ENCODE measurements around the gene ZNF318.
"Not testable (repeated sequence)": the region's sequence is repeated elsewhere in the genome, so short reads cannot be mapped to it uniquely, and the experiment has no call there.

Gene ZNF318

GRCh38 chr6:43369174-43370002, at the start of gene ZNF318:
Gene ZNF318 (minus strand): TSS chr6:43369647. CDS start chr6:43369365, 282 bp downstream.
- DNase-seq: peak; percentile 44 to 97 (median 93)

GRCh38 chr6:43416935-43417334, 47.5 kb upstream of the ZNF318 start:
- no peak for DNase-seq

- DNase-seq: not testable (repeated sequence)
Observed at GRCh38 chr6:43415275-43415674, 45.8 kb upstream of the ZNF318 start.

GRCh38 chr6:43413002-43413401, 43.6 kb upstream of the ZNF318 start:
- DNase-seq: no peak

GRCh38 chr6:43412541-43412940, 43.1 kb upstream of the ZNF318 start:
- DNase-seq: no peak

- not testable (repeated sequence) for DNase-seq
Observed at GRCh38 chr6:43410776-43411175, 41.3 kb upstream of the ZNF318 start.

GRCh38 chr6:43408259-43408658, 38.8 kb upstream of the ZNF318 start:
- DNase-seq: no peak

- no peak for DNase-seq
Observed at GRCh38 chr6:43407296-43407695, 37.8 kb upstream of the ZNF318 start.

- no peak for DNase-seq
Observed at GRCh38 chr6:43405354-43405753, 35.9 kb upstream of the ZNF318 start.

- DNase-seq: no peak
Observed at GRCh38 chr6:43402820-43403219, 33.4 kb upstream of the ZNF318 start.

GRCh38 chr6:43401730-43402129, 32.3 kb upstream of the ZNF318 start:
- DNase-seq: no peak

- DNase-seq: no peak
Observed at GRCh38 chr6:43399932-43400487, 30.6 kb upstream of the ZNF318 start.

GRCh38 chr6:43396408-43397149, 27.1 kb upstream of the ZNF318 start:
- no peak for DNase-seq

GRCh38 chr6:43395776-43396175, 26.3 kb upstream of the ZNF318 start:
- peak in 9 of 14 donors; percentile 2 to 45 (median 4) for DNase-seq

- DNase-seq: no peak
Observed at GRCh38 chr6:43394982-43395381, 25.5 kb upstream of the ZNF318 start.

- DNase-seq: peak in 1 of 14 donors; percentile 2
Observed at GRCh38 chr6:43393602-43394001, 24.2 kb upstream of the ZNF318 start.

GRCh38 chr6:43393133-43393532, 23.7 kb upstream of the ZNF318 start:
- not testable (repeated sequence) for DNase-seq

GRCh38 chr6:43391440-43392031, 22.1 kb upstream of the ZNF318 start:
- DNase-seq: no peak

- DNase-seq: not testable (repeated sequence)
Observed at GRCh38 chr6:43390753-43391439, 21.4 kb upstream of the ZNF318 start.

- DNase-seq: no peak
Observed at GRCh38 chr6:43389730-43390295, 20.4 kb upstream of the ZNF318 start.

- DNase-seq: no peak
Observed at GRCh38 chr6:43386492-43386891, 17.0 kb upstream of the ZNF318 start.
